Measurements from ENCODE around the gene INKA2. TPM values are rescaled to one million over a fixed set of nuclear protein-coding genes. Genes with fewer than 3 reads are reported as not detected.

The INKA2 gene
- total RNA-seq, 1 experiment from 2014 or later = 0.54 TPM

GRCh38 chr1:111736548-111737215, 2.5 kb downstream of the INKA2 start:
- CTCF ChIA-PET = no interaction called here
- Histone ChIP-seq H3K4me3 (ENCODE audit: low read depth in 2 of 2, low read length in 2 of 2) (no peak overlapping the region), H3K27ac (ENCODE audit: low read length) (no peak overlapping the region), H3K27me3 (ENCODE audit: control insufficient read depth, insufficient read depth, low read length) (no peaks in the 10 kb centered on the region; the same call in 1 of the 2 replicates), H3K36me3 (ENCODE audit: control insufficient read depth, insufficient read depth, low read length) (no peaks in the 10 kb centered on the region), H3K4me1 (ENCODE audit: control insufficient read depth, insufficient read depth, low read length) (no peaks in the 10 kb centered on the region), H3K9me3 (ENCODE audit: control insufficient read depth, insufficient read depth, low read depth, low read length) (no peaks in the 10 kb centered on the region)
- intact Hi-C loops (cut with micrococcal nuclease; ENCODE audit: unreplicated experiment) (no loop called here), in situ Hi-C loops (cut with HindIII; ENCODE audit: low pct_unique_long_range_greater_than_20kb, low sequenced_read_pairs) (no loop called here)
- no TSS peak for BruUV-seq (replicated peaks)
- no peak for ATAC-seq
- TF ChIP-seq POLR2AphosphoS5 (IDR thresholded peaks at IDR 0.05; ENCODE audit: low read depth, low read length) = no peak
- TF ChIP-seq REST (IDR thresholded peaks at IDR 0.05; ENCODE audit: insufficient read depth in 1 of 2, low read depth in 2 of 2, low read length in 1 of 2) = no peak
- no peak for TF ChIP-seq CTCF (IDR thresholded peaks at IDR 0.05)
- TF ChIP-seq TCF7L2 (IDR thresholded peaks at IDR 0.05; ENCODE audit: low read depth, low read length) = no peak
- TF ChIP-seq SIN3A (IDR thresholded peaks at IDR 0.05; ENCODE audit: borderline replicate concordance, insufficient read depth, low read depth, low read length) = no peak
- no peak for DNase-seq (ENCODE audit: low read depth, low spot score)
- POLR2A ChIA-PET = interaction anchor here (0.6 kb wide), 1 partner anchor 9 kb away, joined by 3 read pairs; no protein-coding TSS in a partner anchor

GRCh38 chr1:111735858-111736544, 3.2 kb downstream of the INKA2 start:
- H3K9me3 ChIP-seq (ENCODE audit: control insufficient read depth, insufficient read depth, low read depth, low read length) = no peaks in the 10 kb centered on the region
- no peaks in the 10 kb centered on the region for H3K36me3 ChIP-seq (ENCODE audit: control insufficient read depth, insufficient read depth, low read length)
- H3K27me3 ChIP-seq (ENCODE audit: control insufficient read depth, insufficient read depth, low read length) = no peaks in the 10 kb centered on the region; the same call in 1 of the 2 replicates
- TF ChIP-seq TCF7L2 (IDR thresholded peaks at IDR 0.05; ENCODE audit: low read depth, low read length) = no peak
- TF ChIP-seq SIN3A (IDR thresholded peaks at IDR 0.05; ENCODE audit: borderline replicate concordance, insufficient read depth, low read depth, low read length) = no peak
- no peak for TF ChIP-seq REST (IDR thresholded peaks at IDR 0.05; ENCODE audit: insufficient read depth in 1 of 2, low read depth in 2 of 2, low read length in 1 of 2)
- TF ChIP-seq CTCF (IDR thresholded peaks at IDR 0.05) = no peak
- no peak for TF ChIP-seq POLR2AphosphoS5 (IDR thresholded peaks at IDR 0.05; ENCODE audit: low read depth, low read length)
- H3K4me1 ChIP-seq (ENCODE audit: control insufficient read depth, insufficient read depth, low read length) = no peaks in the 10 kb centered on the region
- in situ Hi-C loops (cut with HindIII; ENCODE audit: low pct_unique_long_range_greater_than_20kb, low sequenced_read_pairs) (no loop called here), intact Hi-C loops (cut with micrococcal nuclease; ENCODE audit: unreplicated experiment) (no loop called here)
- ATAC-seq = no peak
- BruUV-seq (replicated peaks) = no TSS peak
- no peak overlapping the region for H3K4me3 ChIP-seq (ENCODE audit: low read depth in 2 of 2, low read length in 2 of 2)
- POLR2A ChIA-PET = interaction anchor here (0.6 kb wide), 1 partner anchor 8 kb away, joined by 3 read pairs; no protein-coding TSS in a partner anchor
- H3K27ac ChIP-seq (ENCODE audit: low read length) = no peak overlapping the region
- DNase-seq (ENCODE audit: low read depth, low spot score) = no peak
- CTCF ChIA-PET = no interaction called here

All from Panc1 (cell line).